HAP-1 (cell line): ENCODE results near the gene ASPG.

Experiments used
- DNase-seq, 2 experiments: peaks; one replicate each; pipeline ENCODE4 v3.0.0-alpha.2; 2016 to 2020; ENCODE audit warnings: low spot score in 2 of 2
- H3K27me3 ChIP-seq: fragments of 250-450 bp; sonication (Bioruptor Pico); 2 replicates; pipeline ENCODE4 v1.5.1; 2020; ENCODE audit warnings: low read depth, mild to moderate bottlenecking, moderate library complexity
- H3K36me3 ChIP-seq: fragments of 250-450 bp; sonication (Bioruptor Pico); replicated peaks from 2 replicates; pipeline ENCODE4 v1.5.1; 2020; ENCODE audit warnings: mild to moderate bottlenecking
- H3K4me1 ChIP-seq: fragments of 250-450 bp; sonication (Bioruptor Pico); 2 replicates; pipeline ENCODE4 v1.5.1; 2020; ENCODE audit warnings: mild to moderate bottlenecking
- H3K4me3 ChIP-seq: fragments of 250-450 bp; sonication (Bioruptor Pico); 2 replicates; pipeline ENCODE4 v1.5.1; 2020; ENCODE audit warnings: mild to moderate bottlenecking, moderate library complexity
- H3K9me3 ChIP-seq: fragments of 250-450 bp; sonication (Bioruptor Pico); 2 replicates; pipeline ENCODE4 v1.5.1; 2020; ENCODE audit warnings: mild to moderate bottlenecking, moderate library complexity
- in situ Hi-C: fragments of 300-500 bp; cut with MboI; formaldehyde crosslinking; loops from 3 replicates; pipeline ENCODE4 v1.14.3; 2020; ENCODE audit warnings: low sequenced_read_pairs, inconsistent platforms, mixed read lengths

The ASPG gene

GRCh38 chr14:104140463-104141331, 55.2 kb downstream of the ASPG start:
- Histone ChIP-seq H3K9me3 (no peaks in the 10 kb centered on the region), H3K4me1 (peaks cover 9% of the 10 kb centered on the region), H3K27me3 (peaks cover 12% of the 10 kb centered on the region), H3K4me3 (peak overlapping the region; percentile 55), H3K36me3 (no peaks in the 10 kb centered on the region)
- in situ Hi-C loops, result no loop called here
- peak in 1 of 2 experiments; percentile 5 for DNase-seq

GRCh38 chr14:104141621-104142091, 56.2 kb downstream of the ASPG start:
- H3K9me3 ChIP-seq, result no peaks in the 10 kb centered on the region
- no peak for DNase-seq
- H3K4me1 ChIP-seq, result peaks cover 9% of the 10 kb centered on the region
- H3K27me3 ChIP-seq, result peaks cover 7% of the 10 kb centered on the region
- in situ Hi-C loops, result no loop called here
- no peaks in the 10 kb centered on the region for H3K36me3 ChIP-seq
- H3K4me3 ChIP-seq, result no peak overlapping the region

- Histone ChIP-seq H3K4me3 (no peak overlapping the region), H3K9me3 (no peaks in the 10 kb centered on the region), H3K27me3 (no peaks in the 10 kb centered on the region), H3K4me1 (peaks cover 9% of the 10 kb centered on the region), H3K36me3 (no peaks in the 10 kb centered on the region)
- in situ Hi-C loops, result no loop called here
- peak in 1 of 2 experiments; percentile 5 for DNase-seq
These were observed 56.8 kb downstream of the ASPG start for GRCh38 chr14:104142136-104142945.

- no peak overlapping the region for H3K4me3 ChIP-seq
- no peaks in the 10 kb centered on the region for H3K36me3 ChIP-seq
- H3K4me1 ChIP-seq, result peaks cover 6% of the 10 kb centered on the region
- in situ Hi-C loops, result no loop called here
- peak in 1 of 2 experiments; percentile 6 for DNase-seq
- no peaks in the 10 kb centered on the region for H3K27me3 ChIP-seq
- no peaks in the 10 kb centered on the region for H3K9me3 ChIP-seq
These were observed 57.5 kb downstream of the ASPG start for GRCh38 chr14:104142946-104143470.

GRCh38 chr14:104143521-104144452, 58.3 kb downstream of the ASPG start:
- Histone ChIP-seq H3K4me1 (peaks cover 5% of the 10 kb centered on the region; the same call in 1 of the 2 replicates), H3K27me3 (no peaks in the 10 kb centered on the region), H3K9me3 (no peaks in the 10 kb centered on the region), H3K4me3 (no peak overlapping the region), H3K36me3 (no peaks in the 10 kb centered on the region)
- in situ Hi-C loops, result no loop called here
- no peak for DNase-seq

- Histone ChIP-seq H3K36me3 (no peaks in the 10 kb centered on the region), H3K4me1 (peaks cover 6% of the 10 kb centered on the region; the same call in 1 of the 2 replicates)
These were observed 58.9 kb downstream of the ASPG start for GRCh38 chr14:104144453-104144790.

GRCh38 chr14:104144911-104145825, 59.7 kb downstream of the ASPG start:
- peaks cover 8% of the 10 kb centered on the region for H3K4me1 ChIP-seq
- H3K9me3 ChIP-seq, result no peaks in the 10 kb centered on the region
- peak in 1 of 2 experiments; percentile 7 for DNase-seq
- no peaks in the 10 kb centered on the region for H3K36me3 ChIP-seq
- in situ Hi-C loops, result no loop called here
- H3K4me3 ChIP-seq, result no peak overlapping the region
- H3K27me3 ChIP-seq, result no peaks in the 10 kb centered on the region

More at GRCh38 chr14:104144453-104144790, 58.9 kb downstream of the ASPG start:
- in situ Hi-C loops, result no loop called here
- DNase-seq, result no peak
- Histone ChIP-seq H3K27me3 (no peaks in the 10 kb centered on the region), H3K9me3 (no peaks in the 10 kb centered on the region), H3K4me3 (no peak overlapping the region)

GRCh38 chr14:104145826-104146601, 60.5 kb downstream of the ASPG start:
- Histone ChIP-seq H3K9me3 (no peaks in the 10 kb centered on the region), H3K36me3 (no peaks in the 10 kb centered on the region), H3K4me3 (no peak overlapping the region), H3K27me3 (no peaks in the 10 kb centered on the region), H3K4me1 (peaks cover 8% of the 10 kb centered on the region)
- DNase-seq, result peak in 1 of 2 experiments; percentile 4
- in situ Hi-C loops, result no loop called here

GRCh38 chr14:104146651-104147345, 61.3 kb downstream of the ASPG start:
- Histone ChIP-seq H3K27me3 (no peaks in the 10 kb centered on the region), H3K4me3 (no peak overlapping the region), H3K36me3 (no peaks in the 10 kb centered on the region), H3K9me3 (no peaks in the 10 kb centered on the region), H3K4me1 (peaks cover 8% of the 10 kb centered on the region)
- DNase-seq, result peak in 1 of 2 experiments; percentile 6
- in situ Hi-C loops, result no loop called here

- DNase-seq, result no peak
- Histone ChIP-seq H3K4me3 (no peak overlapping the region), H3K9me3 (no peaks in the 10 kb centered on the region), H3K36me3 (peaks cover 3% of the 10 kb centered on the region; the same call in 1 of the 2 replicates), H3K4me1 (peaks cover 8% of the 10 kb centered on the region), H3K27me3 (no peaks in the 10 kb centered on the region)
- in situ Hi-C loops, result no loop called here
These were observed 62.0 kb downstream of the ASPG start for GRCh38 chr14:104147346-104148125.
